Measurements from ENCODE around the gene FAM167B. TPM values are rescaled to one million over a fixed set of nuclear protein-coding genes. Genes with fewer than 3 reads are reported as not detected.

Gene FAM167B
- total and polyA plus RNA-seq, 2 of the 4 experiments (the other 2 are of a cell fraction), result 0.18 to 0.53 TPM

DNA sequence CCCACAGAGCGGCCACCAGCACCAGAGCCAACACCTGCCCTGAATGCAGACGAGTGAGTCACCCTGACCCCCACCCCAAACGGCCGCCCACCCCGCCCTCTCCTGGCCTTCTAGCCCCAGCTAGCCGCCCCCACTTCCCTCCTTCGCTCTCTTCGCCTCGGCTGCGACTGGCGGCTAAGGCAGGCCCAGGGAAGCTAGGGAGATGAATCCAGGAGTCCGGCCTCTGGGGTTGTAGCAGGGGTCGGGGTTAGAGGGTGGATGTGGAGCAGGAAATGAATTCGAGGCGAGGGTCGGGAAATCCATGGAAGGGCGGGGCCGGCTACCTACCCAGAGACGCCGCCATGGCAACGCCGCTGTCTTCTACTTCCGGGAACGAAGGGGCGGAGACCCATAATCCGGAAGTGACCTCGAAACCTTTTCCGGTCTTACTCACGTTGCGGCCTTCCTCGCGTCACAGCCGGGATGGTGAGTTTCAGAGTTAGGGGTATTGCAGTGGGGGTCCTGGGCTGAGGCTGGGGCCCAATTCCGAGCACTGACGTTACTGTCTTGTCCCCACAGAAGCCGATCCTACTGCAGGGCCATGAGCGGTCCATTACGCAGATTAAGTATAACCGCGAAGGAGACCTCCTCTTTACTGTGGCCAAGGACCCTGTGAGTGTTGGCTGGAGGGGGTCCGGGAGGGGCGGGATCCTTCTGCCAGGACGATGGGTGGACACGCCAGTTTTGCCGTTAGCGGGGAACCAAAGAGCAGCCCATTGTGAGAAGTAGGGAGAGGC is 24.9 kb upstream of the FAM167B start, which contains the start of the genes EIF3I and TMEM234:
Gene EIF3I, plus strand, starts transcription at position 428 of the 776 bp plus-strand sequence. Its CDS starts 35 bp downstream, at position 463.
Gene TMEM234, minus strand, starts transcription at position 374 of the 776 bp plus-strand sequence. Its CDS starts 31 bp downstream, at position 343.
- TSS peak; percentile 49 for BruUV-seq (replicated peaks)
- Histone ChIP-seq H2BK15ac (ENCODE audit: low read depth, low read length) (peak within 1 kb of the TSS; percentile 17; the same call in 1 of the 3 replicates), H3K9me3 (ENCODE audit: control insufficient read depth, insufficient read depth, low read length) (no peaks in the 10 kb centered on the region), H3K9ac (ENCODE audit: low read depth, low read length) (peak within 1 kb of the TSS; percentile 88), H3K4ac (ENCODE audit: low read depth, low read length) (peak within 1 kb of the TSS; percentile 96), H3K4me3 (ENCODE audit: insufficient read depth, low read depth, low read length) (peak within 1 kb of the TSS; percentile 84), H3K23ac (ENCODE audit: low read depth, low read length) (peak within 1 kb of the TSS; percentile 93), H3K27ac (ENCODE audit: insufficient read depth, low read length) (peak within 1 kb of the TSS; percentile 86), H2BK20ac (ENCODE audit: low read depth, low read length) (no peak within 1 kb of the TSS), H3K14ac (replicated peaks; ENCODE audit: low read depth, low read length) (peak within 1 kb of the TSS; percentile 96), H3K79me1 (ENCODE audit: low read depth in 1 of 2, low read length in 2 of 2) (peaks cover 37 to 62% of the 10 kb centered on the region in 2 experiments), H2AFZ (replicated peaks; ENCODE audit: low read length, poor library complexity) (peak within 1 kb of the TSS; percentile 84), H3K36me3 (ENCODE audit: control insufficient read depth, insufficient read depth, low read length) (peaks cover 31% of the 10 kb centered on the region), H3K9me1 (ENCODE audit: insufficient read depth, low read length) (peaks cover 13% of the 10 kb centered on the region), H3K56ac (ENCODE audit: extremely low read depth, insufficient read depth, low read length) (peak within 1 kb of the TSS; percentile 92), H4K91ac (ENCODE audit: insufficient read depth, low read depth, low read length) (peak within 1 kb of the TSS; percentile 85), H4K20me1 (ENCODE audit: insufficient read depth, low read length) (0 out of 2 replicates have a peak, but pooled peaks cover 4% of the 10 kb centered on the region), H2BK120ac (ENCODE audit: low read depth, low read length) (peak within 1 kb of the TSS; percentile 48; the same call in 1 of the 2 replicates), H4K5ac (ENCODE audit: low read depth, low read length) (peak within 1 kb of the TSS; percentile 90), H3K4me2 (ENCODE audit: low read depth, low read length) (peak within 1 kb of the TSS; percentile 100), H2BK5ac (ENCODE audit: low read depth, low read length, poor library complexity, severe bottlenecking) (peak within 1 kb of the TSS; percentile 71), H3K18ac (ENCODE audit: low read depth, low read length) (peak within 1 kb of the TSS; percentile 47), H3K4me1 (ENCODE audit: control insufficient read depth, insufficient read depth, low read length) (peaks cover 12% of the 10 kb centered on the region), H3K27me3 (ENCODE audit: control insufficient read depth, insufficient read depth, low read length) (no peaks in the 10 kb centered on the region), H2AK5ac (ENCODE audit: low read depth, low read length) (peak within 1 kb of the TSS; percentile 98), H4K8ac (ENCODE audit: low read depth in 2 of 2, low read length in 2 of 2) (peak within 1 kb of the TSS; percentile 96 to 98), H2AK9ac (replicated peaks; ENCODE audit: low read depth, low read length, poor library complexity) (peak within 1 kb of the TSS; percentile 98)
- TF ChIP-seq MAZ (IDR thresholded peaks at IDR 0.05; ENCODE audit: borderline replicate concordance, low read depth, low read length), result peak; percentile 37; the same call in 1 of the 2 replicates
- TF ChIP-seq, protein P1, sequence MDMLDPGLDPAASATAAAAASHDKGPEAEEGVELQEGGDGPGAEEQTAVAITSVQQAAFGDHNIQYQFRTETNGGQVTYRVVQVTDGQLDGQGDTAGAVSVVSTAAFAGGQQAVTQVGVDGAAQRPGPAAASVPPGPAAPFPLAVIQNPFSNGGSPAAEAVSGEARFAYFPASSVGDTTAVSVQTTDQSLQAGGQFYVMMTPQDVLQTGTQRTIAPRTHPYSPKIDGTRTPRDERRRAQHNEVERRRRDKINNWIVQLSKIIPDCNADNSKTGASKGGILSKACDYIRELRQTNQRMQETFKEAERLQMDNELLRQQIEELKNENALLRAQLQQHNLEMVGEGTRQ (IDR thresholded peaks at IDR 0.05; ENCODE audit: low read depth, low read length), result 0 out of 2 replicates have a peak, but pooled peaks have one; percentile 9
- no peak for TF ChIP-seq CEBPB (IDR thresholded peaks at IDR 0.05; ENCODE audit: low read depth, low read length)
- peak; percentile 58; the same call in 1 of the 2 replicates for TF ChIP-seq MXI1 (IDR thresholded peaks at IDR 0.05; ENCODE audit: borderline replicate concordance, low read depth, low read length)
- TF ChIP-seq POLR2A (IDR thresholded peaks at IDR 0.05; ENCODE audit: low read depth, low read length), result peak; percentile 94
- DNase-seq (peak; percentile 91), ATAC-seq (ENCODE audit: low read depth) (peak; percentile 89)
- ChIA-PET POLR2A (ENCODE audit: unreplicated experiment) (no interaction called here), CTCF (no interaction called here)
- dilution Hi-C loops (cut with HindIII; ENCODE audit: low sequenced_read_pairs, unreplicated experiment), result no loop called here
- 1% methylated on average over 22 of the region's 46 CpGs; no CpG with 5 or more reads in 1 of the 2 experiments for WGBS, 2 experiments (ENCODE audit: extremely low coverage in 2 of 2, insufficient read length in 1 of 2)
- intact Hi-C loops (cut with micrococcal nuclease), result loop anchor here (5.0 kb wide), 1 partner anchor 70 kb away; the partner anchor contains the start of gene HDAC1
- in situ Hi-C loops (cut with MboI; ENCODE audit: low sequenced_read_pairs), result no loop called here

Measured in IMR-90 (cell line).